HL-60 (cell line): ENCODE measurements around the gene WDFY4.

Source experiments
- DNase-seq, 2 experiments: peaks; one replicate each; pipeline ENCODE4 v3.0.0-alpha.2; 2010 to 2020; ENCODE audit warnings: low read depth in 1 of 2, low spot score in 1 of 2
- H3K27ac ChIP-seq: fragments of 250-450 bp; sonication (Bioruptor Pico); replicated peaks from 2 replicates; pipeline ENCODE4 v1.5.1; 2020; ENCODE audit warnings: mild to moderate bottlenecking, moderate library complexity
- H3K27me3 ChIP-seq: fragments of 250-450 bp; sonication (Bioruptor Pico); 2 replicates; pipeline ENCODE4 v1.5.1; 2021; ENCODE audit warnings: mild to moderate bottlenecking, moderate library complexity; ENCODE audit not compliant: insufficient read depth, poor library complexity, severe bottlenecking
- H3K4me3 ChIP-seq: replicated peaks from 2 replicates; pipeline ENCODE4 v1.5.1; 2011; ENCODE audit warnings: mild to moderate bottlenecking, control low read depth, low read length; ENCODE audit not compliant: insufficient read depth
- CTCF ChIP-seq: IDR thresholded peaks from one replicate; pipeline ENCODE4 v1.5.1; 2011; ENCODE audit warnings: low read length, control low read depth, inconsistent platforms; ENCODE audit not compliant: insufficient read depth
- GABPA ChIP-seq: IDR thresholded peaks from 2 replicates; pipeline ENCODE4 v1.6.1; 2012; ENCODE audit warnings: low read depth
- POLR2AphosphoS5 ChIP-seq: IDR thresholded peaks from 2 replicates; pipeline ENCODE4 v1.6.1; 2012; ENCODE audit warnings: low read depth
- REST ChIP-seq: IDR thresholded peaks from 2 replicates; pipeline ENCODE4 v1.6.1; 2012; ENCODE audit warnings: low read depth; ENCODE audit not compliant: insufficient replicate concordance
- SPI1 ChIP-seq: IDR thresholded peaks from 2 replicates; pipeline ENCODE4 v1.6.1; 2012; ENCODE audit warnings: low read depth, mild to moderate bottlenecking, borderline replicate concordance

Gene WDFY4

GRCh38 chr10:48839809-48840679, 155.4 kb downstream of the WDFY4 start:
- DNase-seq = no peak
- Histone ChIP-seq H3K4me3 (no peak overlapping the region), H3K27ac (no peak overlapping the region), H3K27me3 (no peaks in the 10 kb centered on the region)
- no peak for TF ChIP-seq GABPA
- no peak for TF ChIP-seq REST
- TF ChIP-seq CTCF = no peak
- TF ChIP-seq SPI1 = no peak
- no peak for TF ChIP-seq POLR2AphosphoS5

- no peak overlapping the region for H3K27ac ChIP-seq
- no peak overlapping the region for H3K4me3 ChIP-seq
- no peaks in the 10 kb centered on the region for H3K27me3 ChIP-seq
- DNase-seq = no peak
- TF ChIP-seq REST = no peak
- TF ChIP-seq GABPA = no peak
- no peak for TF ChIP-seq POLR2AphosphoS5
- TF ChIP-seq SPI1 = no peak
- TF ChIP-seq CTCF = no peak
Measured at GRCh38 chr10:48842231-48842630, 157.6 kb downstream of the WDFY4 start.

- Histone ChIP-seq H3K27ac (no peak overlapping the region), H3K27me3 (no peaks in the 10 kb centered on the region), H3K4me3 (no peak overlapping the region)
- no peak for TF ChIP-seq GABPA
- TF ChIP-seq SPI1 = no peak
- TF ChIP-seq POLR2AphosphoS5 = no peak
- TF ChIP-seq CTCF = no peak
- TF ChIP-seq REST = no peak
- DNase-seq = no peak
Measured at GRCh38 chr10:48843198-48843597, 158.5 kb downstream of the WDFY4 start.
